Activated B cell treated with CpG ODN at 0.5 μM for 24 hours (primary cell): Measurements from ENCODE around the gene FAM3B. TPM values are rescaled to one million over a fixed set of nuclear protein-coding genes. Genes with fewer than 3 reads are reported as not detected.

Experiments
- ATAC-seq: fragments of 200-7000 bp; cut with Tn5 transposase; one replicate; pipeline ENCODE4 v1.10.0; 2021; ENCODE audit warnings: low read depth, mild to moderate bottlenecking, moderate library complexity
- CTCF ChIA-PET: fragments of 350-600 bp; sonication (Branson Sonifier 250); formaldehyde crosslinking; loops from one replicate; lab custom pipeline; 2021; ENCODE audit warnings: antibody characterized with exemption; lab: Charles Lee
- POLR2A ChIA-PET: fragments of 350-600 bp; sonication (Branson Sonifier 250); formaldehyde crosslinking; loops from one replicate; lab custom pipeline; 2021; ENCODE audit warnings: antibody characterized with exemption; lab: Charles Lee
- DNase-seq: peaks from one replicate; pipeline ENCODE4 v3.0.0; 2022
- H3K27ac Mint-ChIP-seq: one replicate; pipeline ENCODE4 v1.8.0; 2020; ENCODE audit warnings: mixed read lengths
- H3K27me3 Mint-ChIP-seq: one replicate; pipeline ENCODE4 v1.8.0; 2021; ENCODE audit warnings: mixed read lengths
- H3K36me3 Mint-ChIP-seq: one replicate; pipeline ENCODE4 v1.8.0; 2021; ENCODE audit warnings: low read depth, mixed read lengths
- H3K4me1 Mint-ChIP-seq: one replicate; pipeline ENCODE4 v1.8.0; 2021; ENCODE audit warnings: mixed read lengths
- H3K4me3 Mint-ChIP-seq: one replicate; pipeline ENCODE4 v1.8.0; 2020; ENCODE audit warnings: mild to moderate bottlenecking, mixed read lengths
- H3K9me3 Mint-ChIP-seq: one replicate; pipeline ENCODE4 v1.8.0; 2020; ENCODE audit warnings: mixed read lengths
- CTCF ChIP-seq: fragments of 200-600 bp; IDR thresholded peaks from one replicate; pipeline ENCODE4 v1.8.0; 2022; ENCODE audit warnings: antibody characterized with exemption, mild to moderate bottlenecking
- intact Hi-C: fragments of 100-400 bp; cut with micrococcal nuclease; formaldehyde crosslinking; loops from one replicate; pipeline ENCODE4 v1.15.1; 2024
- total RNA-seq: library from RNA; stranded (reverse); gene quantifications from 2 replicates; pipeline ENCODE4 v1.2.3, GENCODE V29; 2022

FAM3B gene
- total RNA-seq, 1 donor from 2014 or later = not detected

- H3K4me1 Mint-ChIP-seq = peaks cover 55% of the 10 kb centered on the region
- H3K27ac Mint-ChIP-seq = no peak overlapping the region
- intact Hi-C loops = no loop called here
- H3K4me3 Mint-ChIP-seq = no peak overlapping the region
- H3K9me3 Mint-ChIP-seq = no peaks in the 10 kb centered on the region
- DNase-seq (no peak), ATAC-seq (no peak)
- POLR2A ChIA-PET = interaction anchor here (1.1 to 1.2 kb wide), 2 partner anchors 10 to 54 kb away, joined by 3 to 4 read pairs; partner anchors contain the start of genes MX1 and MX2
- peaks cover 11% of the 10 kb centered on the region for H3K36me3 Mint-ChIP-seq
- no peaks in the 10 kb centered on the region for H3K27me3 Mint-ChIP-seq
- CTCF ChIA-PET = interaction anchor here (1.4 to 6.6 kb wide), 2 partner anchors 88 kb away, joined by 3 to 45 read pairs; no protein-coding TSS in a partner anchor
- TF ChIP-seq CTCF = no peak
Measured at GRCh38 chr21:41371685-41372030, 55.1 kb downstream of the FAM3B start.

GRCh38 chr21:41373253-41373652 is 56.7 kb downstream of the FAM3B start:
- CTCF ChIA-PET = interaction anchor here (6.6 kb wide), 1 partner anchor 90 kb away, joined by 45 read pairs; no protein-coding TSS in a partner anchor
- peaks cover 25% of the 10 kb centered on the region for H3K36me3 Mint-ChIP-seq

DNA sequence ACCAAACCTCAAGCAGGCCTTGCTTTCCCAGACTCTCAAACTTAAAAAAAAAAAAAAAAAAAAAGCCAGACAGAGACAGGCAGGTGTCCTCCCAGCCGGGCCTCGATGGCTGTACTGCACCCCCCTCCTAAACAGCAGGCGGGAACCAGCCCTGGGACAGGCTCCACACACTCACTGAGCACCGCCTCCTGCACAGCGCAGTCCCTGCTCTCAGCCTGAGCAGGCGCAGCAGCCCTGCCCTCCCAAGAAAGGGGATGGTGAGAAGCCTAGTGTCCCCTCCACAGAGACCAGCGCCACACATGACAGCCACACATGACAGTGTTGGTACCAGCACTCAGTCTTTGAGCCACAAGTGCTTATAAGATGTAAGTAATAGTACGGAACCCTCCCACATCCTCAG is 57.2 kb downstream of the FAM3B start:
- intact Hi-C loops = no loop called here
- Mint-ChIP-seq H3K9me3 (no peaks in the 10 kb centered on the region), H3K36me3 (peaks cover 30% of the 10 kb centered on the region), H3K4me1 (peaks cover 34% of the 10 kb centered on the region), H3K27me3 (no peaks in the 10 kb centered on the region), H3K27ac (no peak overlapping the region), H3K4me3 (no peak overlapping the region)
- CTCF ChIA-PET = no interaction called here
- DNase-seq (no peak), ATAC-seq (no peak)
- no peak for TF ChIP-seq CTCF
- POLR2A ChIA-PET = no interaction called here

More at GRCh38 chr21:41373253-41373652, 56.7 kb downstream of the FAM3B start:
- ATAC-seq (no peak), DNase-seq (no peak)
- Mint-ChIP-seq H3K4me3 (no peak overlapping the region), H3K9me3 (no peaks in the 10 kb centered on the region), H3K27ac (no peak overlapping the region), H3K27me3 (no peaks in the 10 kb centered on the region), H3K4me1 (peaks cover 39% of the 10 kb centered on the region)
- intact Hi-C loops = no loop called here
- POLR2A ChIA-PET = no interaction called here
- TF ChIP-seq CTCF = no peak

DNA sequence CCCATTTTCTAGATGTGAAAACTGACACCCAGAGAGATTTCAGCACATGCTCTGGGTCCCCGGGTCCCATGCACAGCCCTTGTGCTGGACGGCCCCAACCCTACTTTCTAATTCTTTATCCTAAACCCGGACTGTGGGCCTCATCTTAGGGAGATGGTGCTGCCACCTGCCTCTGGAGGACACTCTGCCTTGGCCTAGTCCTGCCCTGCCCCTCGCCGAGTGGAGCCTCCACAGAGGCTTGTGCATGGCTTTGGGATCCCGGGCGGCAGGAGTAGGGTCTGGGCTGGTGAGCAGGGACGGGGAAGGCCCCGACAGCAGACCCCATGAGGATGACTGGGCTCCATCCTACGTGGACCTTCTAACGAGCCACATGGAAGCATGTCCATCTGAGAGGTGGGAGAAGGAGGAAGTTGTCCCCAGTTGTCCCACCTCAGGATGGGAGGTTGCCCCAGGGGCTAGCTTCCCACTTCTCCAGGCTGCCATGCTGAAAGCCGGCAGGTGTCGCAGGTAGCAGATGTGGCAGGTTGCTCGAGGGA is 57.6 kb downstream of the FAM3B start:
- Mint-ChIP-seq H3K27ac (no peak overlapping the region), H3K36me3 (peaks cover 34% of the 10 kb centered on the region), H3K9me3 (no peaks in the 10 kb centered on the region), H3K4me3 (no peak overlapping the region), H3K4me1 (peaks cover 29% of the 10 kb centered on the region), H3K27me3 (no peaks in the 10 kb centered on the region)
- no peak for TF ChIP-seq CTCF
- ChIA-PET CTCF (no interaction called here), POLR2A (no interaction called here)
- peak; percentile 6 for DNase-seq
- ATAC-seq = no peak
- intact Hi-C loops = no loop called here

DNA sequence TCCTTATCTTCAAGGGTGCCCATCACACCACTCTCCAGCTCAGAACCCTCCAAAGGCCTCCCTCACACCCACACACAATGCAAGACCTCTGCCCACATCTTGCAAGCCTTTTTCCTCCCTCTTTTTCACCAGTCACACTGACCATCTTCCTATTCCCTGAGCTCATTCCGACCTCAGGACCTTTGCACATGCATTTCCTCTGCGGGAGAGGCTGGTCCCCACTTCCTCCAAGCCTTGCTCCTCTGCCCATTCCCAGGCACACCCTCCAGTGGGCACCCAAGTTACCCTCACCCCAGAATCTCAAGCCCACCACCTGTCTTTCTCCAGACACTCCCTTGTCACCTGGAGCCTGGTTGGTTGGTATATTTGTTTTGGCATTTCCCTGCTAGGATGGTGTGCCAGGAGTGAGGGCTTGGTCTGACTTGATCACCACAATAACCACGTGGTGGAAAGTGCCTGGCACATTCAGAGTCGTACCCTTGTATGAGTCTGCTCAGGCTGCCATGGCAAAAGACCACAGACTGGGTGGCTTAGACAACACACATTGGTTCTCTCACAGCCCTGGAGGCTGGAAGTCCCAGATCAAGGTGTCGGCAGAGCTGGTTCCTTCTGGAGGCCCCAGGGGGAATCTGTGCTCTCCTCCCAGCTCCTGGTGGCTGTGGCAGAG is 58.4 kb downstream of the FAM3B start:
- H3K9me3 Mint-ChIP-seq = no peaks in the 10 kb centered on the region
- ATAC-seq = no peak
- ChIA-PET POLR2A (no interaction called here), CTCF (no interaction called here)
- H3K36me3 Mint-ChIP-seq = peaks cover 38% of the 10 kb centered on the region
- intact Hi-C loops = no loop called here
- no peaks in the 10 kb centered on the region for H3K27me3 Mint-ChIP-seq
- H3K27ac Mint-ChIP-seq = no peak overlapping the region
- H3K4me3 Mint-ChIP-seq = no peak overlapping the region
- no peak for DNase-seq
- TF ChIP-seq CTCF = no peak
- peaks cover 22% of the 10 kb centered on the region for H3K4me1 Mint-ChIP-seq
